Measurements from ENCODE around the gene TPSAB1. TPM values are rescaled to one million over a fixed set of nuclear protein-coding genes. Genes with fewer than 3 reads are reported as not detected.

Gene TPSAB1
- total RNA-seq, 1 experiment from 2014 or later: 22.9 TPM

- ChIA-PET CTCF (no interaction called here), POLR2A (ENCODE audit: low non-redundant PET) (no interaction called here)
- TF ChIP-seq CTCF (conservative IDR thresholded peaks at IDR 0.05; ENCODE audit: low read depth, low read length) (no peak), EZH2 (IDR thresholded peaks at IDR 0.05; ENCODE audit: borderline replicate concordance, low read depth, low read length, poor library complexity, severe bottlenecking) (no peak)
- H3K4me3 ChIP-seq (ENCODE audit: low read depth, low read length, poor library complexity, severe bottlenecking): no peak overlapping the region
- no peaks in the 10 kb centered on the region for H3K9me3 ChIP-seq (ENCODE audit: low read depth, low read length, poor library complexity, severe bottlenecking)
- H3K27ac ChIP-seq (ENCODE audit: low read depth, low read length, poor library complexity, severe bottlenecking): no peak overlapping the region
- H3K36me3 ChIP-seq (ENCODE audit: insufficient read depth, low read length, poor library complexity, severe bottlenecking): peaks cover 49% of the 10 kb centered on the region
- H3K27me3 ChIP-seq (replicated peaks; ENCODE audit: insufficient read depth, low read depth, low read length, poor library complexity): no peaks in the 10 kb centered on the region
- H3K4me1 ChIP-seq (ENCODE audit: insufficient read depth, low read length, poor library complexity, severe bottlenecking): no peaks in the 10 kb centered on the region
- no TSS peak for BruUV-seq (replicated peaks)
- intact Hi-C loops (cut with micrococcal nuclease; ENCODE audit: unreplicated experiment): no loop called here
- no peak for DNase-seq (ENCODE audit: low spot score)
Observed at GRCh38 chr16:1206326-1206725, 34.2 kb upstream of the TPSAB1 start.

GRCh38 chr16:1206786-1207185 lies 33.7 kb upstream of the TPSAB1 start:
- H3K36me3 ChIP-seq (ENCODE audit: insufficient read depth, low read length, poor library complexity, severe bottlenecking): peaks cover 48% of the 10 kb centered on the region
- H3K27me3 ChIP-seq (replicated peaks; ENCODE audit: insufficient read depth, low read depth, low read length, poor library complexity): no peaks in the 10 kb centered on the region
- H3K4me3 ChIP-seq (ENCODE audit: low read depth, low read length, poor library complexity, severe bottlenecking): no peak overlapping the region
- no TSS peak for BruUV-seq (replicated peaks)
- intact Hi-C loops (cut with micrococcal nuclease; ENCODE audit: unreplicated experiment): no loop called here
- TF ChIP-seq EZH2 (IDR thresholded peaks at IDR 0.05; ENCODE audit: borderline replicate concordance, low read depth, low read length, poor library complexity, severe bottlenecking): no peak
- TF ChIP-seq CTCF (conservative IDR thresholded peaks at IDR 0.05; ENCODE audit: low read depth, low read length): no peak
- ChIA-PET POLR2A (ENCODE audit: low non-redundant PET) (no interaction called here), CTCF (no interaction called here)
- DNase-seq (ENCODE audit: low spot score): no peak
- no peak overlapping the region for H3K27ac ChIP-seq (ENCODE audit: low read depth, low read length, poor library complexity, severe bottlenecking)
- no peaks in the 10 kb centered on the region for H3K4me1 ChIP-seq (ENCODE audit: insufficient read depth, low read length, poor library complexity, severe bottlenecking)
- H3K9me3 ChIP-seq (ENCODE audit: low read depth, low read length, poor library complexity, severe bottlenecking): no peaks in the 10 kb centered on the region

- Histone ChIP-seq H3K9me3 (ENCODE audit: low read depth, low read length, poor library complexity, severe bottlenecking) (no peaks in the 10 kb centered on the region), H3K4me3 (ENCODE audit: low read depth, low read length, poor library complexity, severe bottlenecking) (no peak overlapping the region), H3K36me3 (ENCODE audit: insufficient read depth, low read length, poor library complexity, severe bottlenecking) (peaks cover 47% of the 10 kb centered on the region), H3K27me3 (replicated peaks; ENCODE audit: insufficient read depth, low read depth, low read length, poor library complexity) (no peaks in the 10 kb centered on the region), H3K27ac (ENCODE audit: low read depth, low read length, poor library complexity, severe bottlenecking) (no peak overlapping the region), H3K4me1 (ENCODE audit: insufficient read depth, low read length, poor library complexity, severe bottlenecking) (no peaks in the 10 kb centered on the region)
- intact Hi-C loops (cut with micrococcal nuclease; ENCODE audit: unreplicated experiment): no loop called here
- ChIA-PET CTCF (no interaction called here), POLR2A (ENCODE audit: low non-redundant PET) (no interaction called here)
- DNase-seq (ENCODE audit: low spot score): no peak
- BruUV-seq (replicated peaks): no TSS peak
- TF ChIP-seq CTCF (conservative IDR thresholded peaks at IDR 0.05; ENCODE audit: low read depth, low read length) (no peak), EZH2 (IDR thresholded peaks at IDR 0.05; ENCODE audit: borderline replicate concordance, low read depth, low read length, poor library complexity, severe bottlenecking) (no peak)
Observed at GRCh38 chr16:1208239-1208830, 32.2 kb upstream of the TPSAB1 start.

Data from A673 (cell line).